Esophagus squamous epithelium (tissue), 4 donors: Measurements from ENCODE around the gene NUDT1.

Source experiments
- CTCF ChIP-seq, 6 experiments: fragments of 450-650 bp in 4 of 6; fragments of 200-600 bp in 2 of 6; sonication (generic) in 2 of 6; IDR thresholded peaks; one replicate each; pipeline ENCODE4 v1.5.1; 2016 to 2019; ENCODE audit warnings: antibody characterized with exemption in 6 of 6, mild to moderate bottlenecking in 4 of 6, moderate library complexity in 4 of 6
- POLR2A ChIP-seq, 4 donors: fragments of 450-650 bp; IDR thresholded peaks; one replicate each; pipeline ENCODE4 v1.6.1; 2017; ENCODE audit warnings: antibody characterized with exemption in 4 of 4, mild to moderate bottlenecking in 4 of 4, moderate library complexity in 3 of 4

GRCh38 chr7:2282185-2282751 lies 40.2 kb downstream of the NUDT1 start:
- TF ChIP-seq CTCF (IDR thresholded peaks at IDR 0.05) (no peak), POLR2A (IDR thresholded peaks at IDR 0.05) (no peak)
